Stimulated activated CD4-positive, alpha-beta T cell treated with anti-CD3 and anti-CD28 coated beads, Interleukin-12 subunit alpha, Interleukin-12 subunit beta, amount 100 ng/mL, for 24 hours (primary cell): ENCODE results near the gene TRPM8.
"Not testable (repeated sequence)": the region's sequence is repeated elsewhere in the genome, so short reads cannot be mapped to it uniquely, and the experiment has no call there.

Experiments used
- DNase-seq, 2 experiments: peaks; one replicate each; pipeline ENCODE4 v3.0.0-alpha.2; 2020; ENCODE audit warnings: low read depth in 2 of 2

The TRPM8 gene

DNA sequence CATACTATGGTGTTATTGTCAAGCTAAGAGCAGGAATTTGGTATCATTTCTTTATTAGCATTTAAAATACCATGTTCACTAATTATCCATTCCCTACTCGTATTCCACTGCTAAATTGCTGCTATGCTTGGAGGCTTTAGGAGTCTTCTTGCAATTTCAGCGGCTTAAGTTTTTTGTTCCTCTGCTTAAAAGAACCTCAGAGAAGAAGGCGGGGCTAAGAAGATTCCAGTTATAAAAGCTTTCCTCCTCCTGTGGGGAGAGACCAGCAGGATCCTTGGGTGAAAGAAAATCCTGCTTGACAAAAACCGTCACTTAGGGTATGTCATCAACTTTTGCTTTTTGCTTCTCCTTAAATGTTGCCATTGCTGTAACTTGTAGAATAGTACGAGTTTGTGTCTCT is at the start of gene TRPM8:
Gene TRPM8, plus strand, starts transcription at position 258 of the 400 bp plus-strand sequence. CDS start 9,165 bp downstream, outside the sequence.
- no peak for DNase-seq

DNA sequence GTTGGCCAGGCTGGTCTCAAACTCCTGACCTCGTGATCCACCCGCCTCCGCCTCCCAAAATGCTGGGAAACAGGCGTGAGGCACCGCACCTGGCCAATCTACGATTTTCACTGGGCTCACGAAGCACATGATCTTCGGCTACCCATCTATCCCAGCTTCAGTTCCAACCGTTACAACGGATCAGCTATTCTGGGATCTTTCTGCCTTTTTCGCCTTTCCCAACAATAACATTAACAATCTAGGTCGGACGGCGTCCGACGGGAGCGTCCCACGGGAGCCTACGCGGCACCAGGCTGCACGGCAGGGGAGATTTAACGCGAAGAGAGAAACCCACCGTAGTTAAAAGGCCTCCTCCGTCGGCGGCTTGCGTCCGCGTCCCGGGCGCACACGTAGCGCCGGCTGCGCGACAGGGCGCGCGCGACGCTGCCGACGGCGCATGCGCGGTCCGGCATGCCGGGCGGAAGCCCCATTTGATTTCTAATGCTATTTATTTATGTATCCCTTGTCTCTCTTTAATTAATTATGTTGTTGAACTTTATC is 49.1 kb upstream of the TRPM8 start, which contains the start of gene MSL3B:
Gene MSL3B, minus strand, starts transcription at position 394 of the 540 bp plus-strand sequence.
- DNase-seq = peak; percentile 16 to 41

DNA sequence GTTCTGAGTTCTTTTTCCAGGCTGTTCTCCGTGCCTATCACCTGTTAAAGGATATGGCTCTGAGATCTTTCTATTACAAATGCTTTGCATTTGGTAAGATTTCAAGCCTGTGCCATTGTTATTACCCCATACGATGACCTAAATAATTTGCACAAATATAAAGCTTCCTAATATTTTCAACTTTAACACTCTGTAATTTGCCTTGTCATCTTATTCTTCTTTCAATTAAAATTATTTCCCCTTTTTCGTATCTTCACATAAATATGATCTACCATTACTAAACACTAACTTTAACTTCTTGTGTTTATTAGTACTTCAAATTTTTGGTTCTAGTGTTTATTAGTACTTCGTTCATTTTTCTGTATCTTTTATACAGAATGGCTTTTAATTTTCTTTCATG is 45.7 kb upstream of the TRPM8 start:
- DNase-seq = no peak

DNA sequence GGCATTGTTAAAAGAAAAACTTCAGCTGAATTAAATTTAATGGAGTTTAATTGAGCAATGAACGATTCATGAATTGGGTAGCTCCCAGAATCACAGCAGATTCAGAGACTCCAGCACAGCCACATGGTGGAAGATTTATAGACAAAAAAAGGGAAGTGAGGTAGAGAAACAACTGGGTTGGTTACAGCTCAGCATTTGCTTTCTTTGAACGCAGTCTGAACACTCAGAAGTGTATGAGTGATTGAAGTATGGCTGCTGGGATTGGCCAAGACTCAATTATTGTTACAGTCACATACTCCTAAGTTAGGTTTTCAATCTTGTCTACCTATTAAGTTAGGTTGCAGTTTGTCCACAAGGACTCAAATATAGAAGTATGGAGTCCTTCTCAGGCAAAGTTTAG is 45.0 kb upstream of the TRPM8 start:
- not testable (repeated sequence) for DNase-seq

DNA sequence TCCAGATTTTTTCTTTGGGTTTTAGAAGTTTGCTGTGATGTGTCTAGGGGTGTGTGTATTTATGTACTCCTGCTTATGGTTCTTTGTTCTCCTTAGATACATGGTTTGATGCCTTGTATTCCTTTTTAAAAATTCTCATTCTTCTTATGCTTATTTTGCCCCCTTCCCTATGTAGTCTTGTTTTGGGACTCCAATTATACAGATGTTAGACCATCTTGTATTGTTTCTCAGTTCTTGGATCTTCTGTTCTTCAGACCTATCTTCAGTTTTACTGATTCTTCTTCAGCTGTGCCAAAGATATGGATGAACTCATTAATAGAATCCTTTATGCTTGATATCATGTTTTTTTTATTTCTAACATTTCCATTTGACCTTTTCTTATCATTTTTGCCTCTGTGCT is 34.8 kb upstream of the TRPM8 start:
- DNase-seq = no peak

DNA sequence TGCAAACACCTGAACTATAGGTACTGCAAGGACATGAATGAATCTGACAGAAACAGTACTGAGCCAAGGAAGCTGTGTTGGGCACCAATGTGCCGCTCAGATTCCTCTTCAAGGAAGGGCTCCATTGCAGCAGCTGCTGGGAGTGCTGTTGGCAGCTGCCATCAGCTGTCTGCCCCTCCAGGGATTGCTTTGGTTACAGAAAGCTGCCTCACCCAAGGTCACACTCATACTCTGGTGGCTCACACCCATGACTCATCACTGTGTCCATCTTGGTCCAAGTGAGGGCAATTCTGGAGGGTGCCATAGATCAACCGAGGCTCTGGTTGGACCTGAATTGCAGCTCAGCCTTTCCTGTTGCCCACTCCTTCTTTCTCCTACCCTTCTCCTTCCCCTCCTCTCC is 24.4 kb upstream of the TRPM8 start:
- no peak for DNase-seq

DNA sequence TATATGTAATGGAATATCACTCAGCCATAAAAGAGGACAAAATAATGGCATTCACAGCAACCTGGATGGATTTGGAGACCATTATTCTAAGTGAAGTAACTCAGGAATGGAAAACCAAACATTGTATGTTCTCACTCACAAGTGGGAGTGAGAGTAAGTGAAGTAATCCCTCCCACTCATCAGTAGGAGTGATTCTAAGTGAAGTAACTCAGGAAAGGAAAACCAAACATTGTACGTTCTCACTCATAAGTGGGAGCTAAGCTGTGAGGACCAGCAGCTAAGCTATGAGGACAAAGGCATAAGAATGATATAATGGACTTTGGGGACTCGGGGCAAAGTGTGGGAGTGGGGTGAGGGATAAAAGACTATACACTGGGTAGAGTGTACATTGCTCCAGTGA is 20.9 kb upstream of the TRPM8 start:
- not testable (repeated sequence) for DNase-seq

DNA sequence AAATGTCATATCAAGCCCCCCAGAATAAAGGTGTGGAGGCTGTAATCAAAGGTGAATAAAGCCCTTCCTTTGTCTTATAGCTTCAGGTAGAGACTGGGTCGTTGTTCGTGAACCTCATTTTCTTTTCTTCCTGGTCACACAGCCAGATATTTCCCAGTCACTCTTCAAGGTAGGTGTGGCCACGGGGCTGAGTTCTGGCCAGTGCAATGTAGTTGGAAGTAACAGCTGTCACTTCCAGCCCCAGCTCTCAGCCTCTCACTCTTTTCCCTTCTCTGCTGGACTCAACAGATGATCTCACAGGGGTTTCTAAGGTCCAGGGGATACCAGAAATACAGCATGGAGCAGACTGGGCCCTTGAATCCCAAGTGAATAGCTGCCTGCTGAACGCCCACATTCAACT is 15.8 kb upstream of the TRPM8 start:
- DNase-seq = no peak

DNA sequence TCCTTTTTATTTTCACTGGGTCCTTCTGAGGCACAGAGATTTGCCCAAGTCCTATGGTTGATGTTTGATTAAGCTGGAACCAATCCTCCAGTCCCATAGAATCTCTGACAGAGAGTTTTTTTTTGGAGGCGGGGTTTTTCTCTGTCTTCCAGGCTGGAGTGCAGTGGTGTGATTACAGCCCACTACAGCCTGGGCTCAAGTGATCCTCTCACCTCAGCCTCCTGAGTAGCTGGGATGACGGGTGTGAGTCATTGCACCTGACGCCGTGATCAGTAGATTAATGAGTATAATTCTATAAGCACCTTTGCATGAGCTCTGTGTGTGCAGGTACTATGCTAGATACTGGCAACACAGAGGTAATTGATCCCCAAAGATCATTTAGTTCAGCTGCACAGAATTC is 15.3 kb upstream of the TRPM8 start:
- no peak for DNase-seq

DNA sequence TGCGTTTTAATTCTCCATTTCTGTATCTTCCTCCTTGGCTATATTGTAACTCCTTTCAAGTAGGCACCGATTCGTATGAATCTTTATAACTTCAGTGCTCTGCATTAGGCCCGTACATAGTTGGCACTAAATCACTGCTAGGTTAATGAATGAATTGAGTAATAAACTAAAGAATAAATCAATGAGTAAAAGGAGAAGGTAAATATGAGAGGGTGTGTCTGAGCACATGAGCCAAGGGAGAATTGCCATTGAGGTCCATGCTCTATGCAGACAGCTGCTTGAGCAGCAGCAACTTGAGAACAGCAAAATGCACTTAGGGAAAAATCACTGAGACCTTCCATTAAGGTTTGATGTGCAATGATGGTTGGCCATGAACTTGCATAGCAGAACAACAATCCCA is 11.2 kb upstream of the TRPM8 start:
- DNase-seq = no peak

DNA sequence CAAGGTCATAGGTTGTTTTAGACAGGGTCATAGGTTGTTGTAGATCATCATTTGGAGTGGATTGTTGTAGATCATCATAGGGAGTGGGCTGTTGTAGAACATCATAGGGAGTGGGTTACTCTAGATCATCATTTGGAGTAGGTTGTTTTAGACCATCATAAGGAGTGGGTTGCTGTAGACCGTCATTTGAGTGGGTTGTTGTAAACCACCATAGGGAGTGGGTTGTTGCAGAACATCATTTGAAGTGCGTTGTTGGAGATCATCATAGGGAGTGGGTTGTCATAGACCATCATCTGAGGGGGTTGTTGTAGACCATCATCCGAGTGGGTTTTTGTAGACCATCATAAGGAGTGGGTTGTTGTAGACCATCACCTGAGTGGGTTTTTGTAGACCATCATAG is 9.5 kb upstream of the TRPM8 start:
- DNase-seq = no peak

DNA sequence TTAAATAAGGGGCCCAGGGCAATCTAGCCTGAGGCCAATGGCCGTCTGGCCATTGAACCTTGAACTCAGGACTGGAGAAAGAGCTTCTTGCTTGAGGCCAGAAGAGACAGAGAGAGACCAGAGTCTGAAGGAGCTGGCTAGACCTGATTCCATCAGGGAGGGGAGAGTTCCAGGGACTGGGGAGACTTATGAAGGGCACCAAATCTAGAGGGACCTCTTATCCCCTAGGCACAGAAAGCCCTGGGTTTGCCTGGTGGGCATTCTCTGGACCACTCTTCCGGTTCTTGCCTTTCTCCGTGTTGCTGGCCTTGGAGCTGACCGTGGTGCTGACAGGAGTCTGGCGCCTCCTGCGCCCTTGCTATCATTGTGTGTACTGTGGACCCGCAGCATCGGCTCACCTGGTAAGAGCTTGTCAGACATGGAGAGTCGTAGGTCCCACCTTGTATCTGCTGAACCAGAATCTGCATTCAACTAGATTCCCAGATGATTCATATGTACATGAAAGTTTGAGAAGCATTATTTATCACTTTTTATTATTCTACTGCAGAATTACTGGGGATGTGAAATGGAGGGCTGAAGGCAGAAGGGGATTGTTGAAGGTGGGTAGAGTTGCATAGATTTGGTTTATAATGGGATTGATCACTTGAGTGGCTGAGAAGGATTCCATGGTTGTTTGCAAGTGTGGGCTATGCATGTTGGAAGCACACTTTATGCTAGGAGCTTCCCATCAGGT is 4.3 kb upstream of the TRPM8 start:
- peak in 1 of 2 experiments; percentile 5 for DNase-seq

DNA sequence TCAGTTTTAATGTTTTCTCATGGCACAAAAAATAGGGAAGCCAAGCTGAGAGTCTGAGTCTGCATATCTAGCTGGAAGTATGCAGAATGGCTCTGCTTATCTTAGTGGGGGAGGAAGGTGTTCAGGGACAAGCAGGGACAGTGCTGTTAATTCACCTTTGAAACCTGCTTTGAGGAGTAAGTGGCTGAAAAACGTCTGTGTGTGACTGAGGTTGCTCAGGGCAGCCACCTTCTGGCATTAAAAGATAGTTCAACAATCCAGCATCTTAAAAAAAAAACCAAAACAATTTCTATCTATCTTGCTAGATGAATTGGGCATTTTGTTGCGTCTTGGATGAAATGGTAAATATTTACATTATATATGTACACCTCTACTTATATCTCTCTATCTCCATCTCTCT is 2.0 kb upstream of the TRPM8 start:
- no peak for DNase-seq

DNA sequence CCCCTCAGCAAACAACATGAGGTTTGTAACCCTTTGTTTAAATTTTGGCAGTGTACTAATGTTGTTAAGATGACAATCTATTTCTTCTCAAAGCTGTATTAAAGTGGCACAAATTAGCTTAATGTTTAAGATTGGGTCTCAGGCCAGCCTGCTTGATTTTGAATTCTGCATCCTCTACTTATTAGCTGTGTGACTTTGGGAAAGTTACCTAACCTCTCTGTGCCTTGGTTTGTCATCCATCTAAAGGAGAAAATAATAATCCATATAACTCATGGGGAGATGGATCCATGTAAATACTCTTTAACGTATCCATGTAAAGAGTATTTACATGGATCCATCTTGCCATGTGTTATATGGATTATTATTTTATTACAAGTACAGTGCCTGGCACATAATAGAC is 2.1 kb downstream of the TRPM8 start:
- DNase-seq = no peak

DNA sequence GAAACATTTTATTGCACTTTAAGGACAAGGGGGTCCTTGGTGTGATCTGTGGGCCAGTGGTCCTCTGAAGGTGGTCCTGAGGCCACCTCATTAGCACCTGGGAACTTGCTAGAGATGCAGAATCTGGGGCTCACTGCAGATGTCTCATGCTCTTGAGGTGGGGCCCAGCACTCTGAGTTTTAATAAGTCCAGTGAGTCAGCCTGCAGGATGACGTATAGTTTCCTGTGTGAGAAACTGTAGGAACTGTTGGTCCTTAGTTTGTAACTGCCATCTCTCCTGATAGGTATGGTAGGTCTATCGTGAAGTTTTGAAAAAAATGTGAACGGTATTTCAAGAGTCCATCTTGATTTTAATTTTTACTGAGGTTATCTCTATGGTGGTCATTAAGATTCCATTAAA is 2.8 kb downstream of the TRPM8 start:
- no peak for DNase-seq

DNA sequence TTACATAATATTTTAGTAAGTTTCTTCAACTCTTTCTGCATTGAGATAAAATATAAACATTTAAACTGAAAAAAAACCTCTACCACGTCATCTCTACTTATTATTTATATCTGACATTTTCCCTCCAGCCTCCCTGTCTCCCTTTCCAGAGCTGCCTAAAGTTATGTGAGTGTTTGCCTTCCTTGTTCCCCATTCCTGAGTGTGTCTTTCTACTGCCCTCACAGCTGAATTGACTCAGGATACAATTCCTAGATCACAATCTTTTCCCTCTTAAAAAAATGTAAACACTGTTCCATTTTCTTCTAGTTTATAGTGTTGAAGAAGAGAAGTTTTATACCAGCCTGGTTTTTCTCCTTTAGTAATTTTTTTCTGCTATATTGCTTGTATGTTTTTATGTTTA is 5.3 kb downstream of the TRPM8 start:
- DNase-seq = no peak

DNA sequence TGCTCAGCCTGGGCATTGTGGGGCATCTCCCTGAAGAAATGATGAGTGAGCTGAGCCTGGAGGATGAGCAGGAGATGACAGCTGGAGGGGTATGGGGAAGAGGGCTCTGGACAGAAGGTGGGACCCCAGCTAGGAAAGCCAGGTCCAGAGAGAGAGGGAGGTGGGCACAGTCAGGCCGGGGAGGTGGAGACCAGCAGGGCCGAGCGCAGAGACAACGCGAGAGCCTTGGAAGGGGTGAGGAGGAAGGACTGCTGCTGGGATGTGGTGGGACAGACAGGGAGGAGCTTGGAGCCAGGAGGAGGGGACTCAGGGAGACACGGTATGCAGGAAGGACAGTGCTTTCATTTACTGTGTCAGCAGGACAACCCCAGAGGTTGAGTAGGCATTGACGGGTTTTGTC is 8.2 kb downstream of the TRPM8 start:
- no peak for DNase-seq

DNA sequence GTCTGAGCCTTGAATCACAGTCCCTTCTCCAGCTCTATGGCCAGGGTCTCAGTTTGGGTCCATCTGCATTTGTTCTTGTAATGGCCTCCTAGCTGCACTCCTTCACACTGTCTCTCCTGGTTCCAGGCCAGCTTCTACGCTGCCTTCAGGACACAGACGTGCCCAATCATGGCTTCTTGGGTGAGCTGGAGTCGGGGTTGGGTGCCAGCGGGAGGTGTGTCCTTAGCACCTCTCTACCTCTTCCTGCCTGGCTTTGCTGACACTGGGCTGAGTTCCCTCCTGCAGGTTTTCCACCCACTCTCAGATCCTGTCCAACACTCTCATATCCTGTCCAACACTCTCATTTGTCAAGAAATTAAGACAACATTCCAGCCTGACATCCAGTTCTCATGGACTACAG is 9.6 kb downstream of the TRPM8 start:
- no peak for DNase-seq

DNA sequence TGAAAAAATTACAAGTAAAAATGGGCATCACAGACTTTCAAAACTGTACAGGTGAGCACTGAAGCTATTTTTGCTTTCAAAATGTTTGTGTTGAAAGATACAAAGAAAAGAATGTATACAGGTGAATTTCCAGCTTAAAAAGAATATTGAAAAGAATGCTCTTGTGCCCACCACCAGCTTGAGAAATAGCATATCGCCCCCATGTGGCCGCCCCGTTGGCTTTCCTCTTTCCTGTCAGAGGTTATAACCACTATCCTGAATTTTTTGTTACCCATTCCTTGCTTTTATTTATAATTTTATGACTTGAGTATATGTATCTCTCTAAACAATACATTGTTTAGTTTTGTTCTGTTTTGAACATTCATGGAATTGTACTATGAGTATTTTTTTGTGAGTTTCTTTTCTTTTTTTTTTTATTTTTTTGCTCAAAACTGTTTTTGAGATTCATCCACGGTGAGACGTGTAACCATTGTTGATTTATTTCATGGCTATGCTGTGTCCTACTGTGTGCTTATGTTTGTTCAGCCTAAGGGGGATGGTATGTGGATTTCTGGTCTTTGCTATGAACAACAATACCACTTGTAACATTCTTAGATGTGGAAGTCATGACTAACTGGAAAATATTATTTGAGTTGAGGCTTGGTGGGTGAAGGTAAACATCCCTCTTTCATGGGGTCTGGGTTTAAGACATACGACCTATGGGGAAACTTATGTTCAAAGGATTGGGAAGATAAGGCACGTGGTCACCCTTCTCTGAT is 11.6 kb downstream of the TRPM8 start:
- peak in 1 of 2 experiments; percentile 17 for DNase-seq

DNA sequence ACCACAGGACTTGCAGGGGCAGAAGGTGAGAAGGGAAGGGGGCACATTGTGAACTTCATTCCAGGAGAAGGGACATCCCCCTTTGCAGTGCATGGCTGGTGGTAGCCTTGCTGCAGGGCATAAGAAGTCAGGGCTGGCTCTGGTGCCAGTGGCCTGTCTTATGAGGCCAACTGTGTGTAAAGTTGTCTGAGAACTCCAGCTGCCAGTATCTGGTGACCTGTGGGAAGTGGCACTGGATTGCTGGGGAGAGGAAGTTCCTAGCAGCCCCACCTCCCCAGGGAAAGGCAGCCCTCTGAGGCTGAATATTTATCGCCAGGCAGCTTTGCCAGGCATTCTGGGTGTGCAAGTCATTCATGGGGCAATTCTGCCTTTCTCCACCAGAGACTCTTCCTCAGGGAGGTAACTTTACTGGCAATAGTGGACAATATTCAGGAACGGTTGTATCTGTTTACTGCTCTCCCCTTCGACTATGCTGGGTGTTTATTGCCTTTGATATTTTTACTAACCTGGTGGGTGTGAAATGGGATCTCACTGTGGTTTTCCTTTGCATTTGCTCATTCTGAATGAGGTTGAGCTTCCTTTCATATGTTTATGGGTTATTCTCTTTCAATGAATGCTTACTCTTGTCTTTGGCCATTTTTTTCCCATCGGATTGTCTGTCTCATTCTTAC is 12.3 kb downstream of the TRPM8 start:
- no peak for DNase-seq

DNA sequence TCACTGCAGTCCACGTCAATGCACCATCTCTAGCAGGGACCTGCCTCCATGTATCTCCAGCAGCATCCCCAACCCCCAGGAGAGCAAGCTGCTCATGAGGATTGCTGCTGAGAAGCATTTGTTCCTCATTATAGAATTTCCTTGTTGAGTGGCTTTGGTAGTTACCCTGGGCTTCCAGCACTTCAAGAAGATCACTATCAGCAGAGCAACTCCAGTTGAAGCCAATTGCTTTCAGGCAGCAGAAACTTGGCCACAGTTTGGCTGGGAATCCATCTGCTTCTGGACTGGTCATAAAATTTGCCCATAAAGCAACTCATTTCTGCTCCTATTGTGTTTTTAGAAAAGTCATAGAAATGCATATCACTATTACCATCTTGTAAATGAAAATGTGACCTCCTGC is 17.4 kb downstream of the TRPM8 start:
- DNase-seq = no peak

DNA sequence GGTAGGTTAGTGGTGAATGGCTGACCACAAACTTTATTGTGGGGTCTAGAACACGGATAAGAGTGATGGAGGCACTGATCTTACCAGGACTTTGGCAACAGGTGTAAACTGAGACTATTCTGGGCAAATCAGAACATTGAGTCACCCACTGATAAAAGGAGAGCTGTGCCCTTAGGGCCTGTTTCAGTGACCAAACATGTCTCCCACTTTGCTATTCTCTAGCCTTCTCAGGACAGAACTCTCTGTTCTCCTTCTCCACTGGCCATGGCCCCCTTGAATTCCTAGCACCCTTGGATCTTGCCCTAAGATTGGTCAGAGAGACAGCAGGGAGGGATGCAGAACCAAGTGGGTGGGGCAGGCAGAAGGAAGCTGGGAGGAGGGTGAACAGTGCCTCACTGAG is 18.3 kb downstream of the TRPM8 start:
- DNase-seq = no peak
